Measurements from ENCODE around the gene PRORP. TPM values are rescaled to one million over a fixed set of nuclear protein-coding genes. Genes with fewer than 3 reads are reported as not detected.

The PRORP gene
- total RNA-seq, 2 experiments from 2014 or later = 45.2 to 52.2 TPM

GRCh38 chr14:35159742-35160409, 37.5 kb downstream of the PRORP start:
- no TSS peak for BruUV-seq (replicated peaks)
- peaks cover 25% of the 10 kb centered on the region; the same call in 1 of the 2 replicates for H3K79me2 ChIP-seq (ENCODE audit: insufficient read depth, low read depth, low read length)
- H3K36me3 ChIP-seq (ENCODE audit: insufficient read depth, low read length) = peaks cover 28% of the 10 kb centered on the region
- no peaks in the 10 kb centered on the region for H4K20me1 ChIP-seq (ENCODE audit: insufficient read depth, low read length)
- intact Hi-C loops (cut with micrococcal nuclease; ENCODE audit: unreplicated experiment) = no loop called here
- no peak for DNase-seq (ENCODE audit: low spot score)
- POLR2A ChIA-PET = interaction anchor here (0.6 to 0.9 kb wide), 2 partner anchors 9 to 239 kb away, joined by 3 read pairs; no protein-coding TSS in a partner anchor
- no peak overlapping the region for H2AFZ ChIP-seq (ENCODE audit: low read length)
- H3K4me1 ChIP-seq (ENCODE audit: insufficient read depth, low read length, poor library complexity, severe bottlenecking) = peaks cover 12% of the 10 kb centered on the region
- H3K9me2 ChIP-seq (ENCODE audit: insufficient read depth, low read length) = no peaks in the 10 kb centered on the region
- CTCF ChIA-PET (ENCODE audit: unreplicated experiment) = interaction anchor here (0.5 kb wide), 1 partner anchor 212 kb away, joined by 3 read pairs; no protein-coding TSS in a partner anchor
- no peak overlapping the region for H3K4me3 ChIP-seq (ENCODE audit: low read depth, low read length, poor library complexity, severe bottlenecking)
- TF ChIP-seq, protein P1, sequence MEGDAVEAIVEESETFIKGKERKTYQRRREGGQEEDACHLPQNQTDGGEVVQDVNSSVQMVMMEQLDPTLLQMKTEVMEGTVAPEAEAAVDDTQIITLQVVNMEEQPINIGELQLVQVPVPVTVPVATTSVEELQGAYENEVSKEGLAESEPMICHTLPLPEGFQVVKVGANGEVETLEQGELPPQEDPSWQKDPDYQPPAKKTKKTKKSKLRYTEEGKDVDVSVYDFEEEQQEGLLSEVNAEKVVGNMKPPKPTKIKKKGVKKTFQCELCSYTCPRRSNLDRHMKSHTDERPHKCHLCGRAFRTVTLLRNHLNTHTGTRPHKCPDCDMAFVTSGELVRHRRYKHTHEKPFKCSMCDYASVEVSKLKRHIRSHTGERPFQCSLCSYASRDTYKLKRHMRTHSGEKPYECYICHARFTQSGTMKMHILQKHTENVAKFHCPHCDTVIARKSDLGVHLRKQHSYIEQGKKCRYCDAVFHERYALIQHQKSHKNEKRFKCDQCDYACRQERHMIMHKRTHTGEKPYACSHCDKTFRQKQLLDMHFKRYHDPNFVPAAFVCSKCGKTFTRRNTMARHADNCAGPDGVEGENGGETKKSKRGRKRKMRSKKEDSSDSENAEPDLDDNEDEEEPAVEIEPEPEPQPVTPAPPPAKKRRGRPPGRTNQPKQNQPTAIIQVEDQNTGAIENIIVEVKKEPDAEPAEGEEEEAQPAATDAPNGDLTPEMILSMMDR (conservative IDR thresholded peaks at IDR 0.05; ENCODE audit: low read length) = no peak
- TF ChIP-seq EZH2phosphoT487 (IDR thresholded peaks at IDR 0.05; ENCODE audit: borderline replicate concordance, low read depth, low read length) = no peak
- H3K4me2 ChIP-seq (ENCODE audit: low read length) = no peak overlapping the region
- H3K9me3 ChIP-seq (ENCODE audit: low read length) = no peaks in the 10 kb centered on the region
- H3K27ac ChIP-seq (ENCODE audit: low read depth, low read length, poor library complexity, severe bottlenecking) = no peak overlapping the region

GRCh38 chr14:35161231-35161630, 38.9 kb downstream of the PRORP start:
- POLR2A ChIA-PET = no interaction called here
- DNase-seq (ENCODE audit: low spot score) = no peak

More at GRCh38 chr14:35161231-35161630, 38.9 kb downstream of the PRORP start:
- Histone ChIP-seq H3K27ac (ENCODE audit: low read depth, low read length, poor library complexity, severe bottlenecking) (no peak overlapping the region), H4K20me1 (ENCODE audit: insufficient read depth, low read length) (no peaks in the 10 kb centered on the region), H3K4me1 (ENCODE audit: insufficient read depth, low read length, poor library complexity, severe bottlenecking) (peaks cover 4% of the 10 kb centered on the region), H3K79me2 (ENCODE audit: insufficient read depth, low read depth, low read length) (peaks cover 12% of the 10 kb centered on the region; the same call in 1 of the 2 replicates), H3K4me3 (ENCODE audit: low read depth, low read length, poor library complexity, severe bottlenecking) (no peak overlapping the region), H3K9me2 (ENCODE audit: insufficient read depth, low read length) (no peaks in the 10 kb centered on the region), H3K36me3 (ENCODE audit: insufficient read depth, low read length) (peaks cover 28% of the 10 kb centered on the region), H2AFZ (ENCODE audit: low read length) (no peak overlapping the region), H3K9me3 (ENCODE audit: low read length) (no peaks in the 10 kb centered on the region), H3K4me2 (ENCODE audit: low read length) (no peak overlapping the region)
- intact Hi-C loops (cut with micrococcal nuclease; ENCODE audit: unreplicated experiment) = no loop called here
- CTCF ChIA-PET (ENCODE audit: unreplicated experiment) = no interaction called here
- no TSS peak for BruUV-seq (replicated peaks)
- no peak for TF ChIP-seq EZH2phosphoT487 (IDR thresholded peaks at IDR 0.05; ENCODE audit: borderline replicate concordance, low read depth, low read length)
- TF ChIP-seq, protein P1 (conservative IDR thresholded peaks at IDR 0.05; ENCODE audit: low read length) = no peak
